Uterus (tissue), 4 donors: ENCODE data around the gene SCTR. TPM values are rescaled to one million over a fixed set of nuclear protein-coding genes. Genes with fewer than 3 reads are reported as not detected.

ENCODE experiments used
- DNase-seq, 2 donors: peaks; one replicate each; pipeline ENCODE4 v3.0.0-alpha.2; 2019 to 2020
- H3K27ac ChIP-seq, 2 donors: fragments of 200-600 bp; sonication (generic); 1 replicate in 1 of 2; 2 replicates in 1 of 2; pipeline ENCODE4 v1.5.1; 2016 to 2018
- H3K27me3 ChIP-seq, 2 donors: fragments of 200-600 bp; sonication (generic); one replicate each; pipeline ENCODE4 v1.5.1; 2018 to 2019; ENCODE audit warnings: control low read depth in 1 of 2
- H3K36me3 ChIP-seq, 2 donors: fragments of 200-600 bp; sonication (generic); one replicate each; pipeline ENCODE4 v1.5.1; 2019; ENCODE audit warnings: control low read depth in 1 of 2
- H3K4me1 ChIP-seq, 2 donors: fragments of 200-600 bp; sonication (generic); one replicate each; pipeline ENCODE4 v1.5.1; 2018 to 2019; ENCODE audit warnings: control low read depth in 1 of 2
- H3K4me3 ChIP-seq, 2 donors: fragments of 200-600 bp; sonication (generic); 1 replicate in 1 of 2; 2 replicates in 1 of 2; pipeline ENCODE4 v1.5.1; 2018 to 2019; ENCODE audit warnings: mild to moderate bottlenecking in 1 of 2
- H3K9me3 ChIP-seq, 2 donors: fragments of 200-600 bp; sonication (generic); one replicate each; pipeline ENCODE4 v1.5.1; 2019; ENCODE audit warnings: control low read depth in 1 of 2
- POLR2A ChIP-seq, 2 donors: fragments of 450-650 bp; IDR thresholded peaks; one replicate each; pipeline ENCODE4 v1.6.1; 2016; ENCODE audit warnings: antibody characterized with exemption in 2 of 2, mild to moderate bottlenecking in 1 of 2, moderate library complexity in 1 of 2
- intact Hi-C: fragments of 100-400 bp; cut with DNase I; formaldehyde crosslinking; loops from one replicate; pipeline ENCODE4 v1.15.1; 2023; ENCODE audit warnings: low total_unique reads
- total RNA-seq, 4 donors: library from RNA; depleted of rRNA in 3 of 4; stranded (reverse); fragments of >200 nt in 3 of 4; gene quantifications; one replicate each; pipeline versions ENCODE4 v1.1.0 to v1.2.4, GENCODE V29; 2014 to 2023
- TF ChIP-seq, protein P1 (sequence below), 4 experiments: fragments of 200-600 bp in 2 of 4; fragments of 450-650 bp in 2 of 4; sonication (generic) in 2 of 4; IDR thresholded peaks; one replicate each; pipeline ENCODE4 v1.5.1; 2016 to 2019; ENCODE audit warnings: antibody characterized with exemption in 4 of 4, mild to moderate bottlenecking in 2 of 4, moderate library complexity in 1 of 4
- donor health status: DM: yes; HTN: yes; CAD: no.

The SCTR gene
- total RNA-seq, 4 donors from 2014 or later = not detected

- Histone ChIP-seq H3K27me3 (no peaks in the 10 kb centered on the region), H3K36me3 (no peaks in the 10 kb centered on the region), H3K27ac (no peak overlapping the region), H3K4me3 (no peak overlapping the region), H3K9me3 (no peaks in the 10 kb centered on the region), H3K4me1 (no peaks in the 10 kb centered on the region)
- no peak for DNase-seq
- intact Hi-C loops = no loop called here
- TF ChIP-seq, protein P1, sequence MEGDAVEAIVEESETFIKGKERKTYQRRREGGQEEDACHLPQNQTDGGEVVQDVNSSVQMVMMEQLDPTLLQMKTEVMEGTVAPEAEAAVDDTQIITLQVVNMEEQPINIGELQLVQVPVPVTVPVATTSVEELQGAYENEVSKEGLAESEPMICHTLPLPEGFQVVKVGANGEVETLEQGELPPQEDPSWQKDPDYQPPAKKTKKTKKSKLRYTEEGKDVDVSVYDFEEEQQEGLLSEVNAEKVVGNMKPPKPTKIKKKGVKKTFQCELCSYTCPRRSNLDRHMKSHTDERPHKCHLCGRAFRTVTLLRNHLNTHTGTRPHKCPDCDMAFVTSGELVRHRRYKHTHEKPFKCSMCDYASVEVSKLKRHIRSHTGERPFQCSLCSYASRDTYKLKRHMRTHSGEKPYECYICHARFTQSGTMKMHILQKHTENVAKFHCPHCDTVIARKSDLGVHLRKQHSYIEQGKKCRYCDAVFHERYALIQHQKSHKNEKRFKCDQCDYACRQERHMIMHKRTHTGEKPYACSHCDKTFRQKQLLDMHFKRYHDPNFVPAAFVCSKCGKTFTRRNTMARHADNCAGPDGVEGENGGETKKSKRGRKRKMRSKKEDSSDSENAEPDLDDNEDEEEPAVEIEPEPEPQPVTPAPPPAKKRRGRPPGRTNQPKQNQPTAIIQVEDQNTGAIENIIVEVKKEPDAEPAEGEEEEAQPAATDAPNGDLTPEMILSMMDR (IDR thresholded peaks at IDR 0.05) = no peak
- no peak for TF ChIP-seq POLR2A (IDR thresholded peaks at IDR 0.05)
These were observed 70.2 kb downstream of the SCTR start for GRCh38 chr2:119453972-119454593.

DNA sequence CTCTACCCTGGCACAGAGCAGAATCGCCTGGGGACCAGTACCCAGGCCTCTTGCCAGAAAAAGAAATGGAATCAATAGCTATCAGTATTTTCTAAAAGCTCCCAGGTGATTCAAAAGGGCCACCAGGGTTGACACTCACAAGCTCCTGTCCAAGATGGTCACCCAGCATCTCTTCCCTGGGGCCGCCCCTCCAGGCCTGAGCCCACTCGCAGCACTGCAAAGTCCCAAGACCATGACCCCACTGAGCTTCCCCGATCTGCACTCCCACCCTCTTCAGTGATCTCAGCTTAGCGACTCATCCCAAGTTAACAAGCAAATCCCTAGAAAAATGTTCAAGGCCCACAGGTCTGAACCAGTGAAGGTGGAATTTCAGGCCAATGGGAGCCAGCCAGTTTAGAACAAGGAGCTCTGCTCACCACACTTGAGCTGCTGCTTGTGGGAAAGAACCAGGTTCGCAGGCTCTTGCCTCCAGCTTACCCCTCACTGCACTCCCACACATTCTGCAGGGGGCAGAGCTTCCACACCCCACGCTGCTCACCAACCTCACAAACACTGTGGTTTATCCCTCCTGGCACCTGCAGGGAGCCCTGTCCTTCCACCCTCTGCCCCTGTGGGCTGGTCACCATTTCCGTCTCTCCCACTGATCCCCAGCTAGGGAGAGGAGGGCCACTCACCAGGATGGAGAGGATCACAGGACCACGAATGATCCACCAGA lies 72.8 kb downstream of the SCTR start:
- TF ChIP-seq, protein P1 (IDR thresholded peaks at IDR 0.05) = no peak
- no peak for TF ChIP-seq POLR2A (IDR thresholded peaks at IDR 0.05)
- H3K9me3 ChIP-seq = no peaks in the 10 kb centered on the region
- no peaks in the 10 kb centered on the region for H3K36me3 ChIP-seq
- no peak overlapping the region for H3K4me3 ChIP-seq
- H3K27me3 ChIP-seq = no peaks in the 10 kb centered on the region
- DNase-seq = no peak
- intact Hi-C loops = no loop called here
- no peaks in the 10 kb centered on the region for H3K4me1 ChIP-seq
- no peak overlapping the region for H3K27ac ChIP-seq

- DNase-seq = no peak
- Histone ChIP-seq H3K27me3 (no peaks in the 10 kb centered on the region), H3K36me3 (no peaks in the 10 kb centered on the region), H3K4me3 (no peak overlapping the region), H3K4me1 (no peaks in the 10 kb centered on the region), H3K27ac (no peak overlapping the region), H3K9me3 (no peaks in the 10 kb centered on the region)
- TF ChIP-seq, protein P1 (IDR thresholded peaks at IDR 0.05) = no peak
- TF ChIP-seq POLR2A (IDR thresholded peaks at IDR 0.05) = no peak
- intact Hi-C loops = no loop called here
These were observed 74.8 kb downstream of the SCTR start for GRCh38 chr2:119449521-119449920.

DNA sequence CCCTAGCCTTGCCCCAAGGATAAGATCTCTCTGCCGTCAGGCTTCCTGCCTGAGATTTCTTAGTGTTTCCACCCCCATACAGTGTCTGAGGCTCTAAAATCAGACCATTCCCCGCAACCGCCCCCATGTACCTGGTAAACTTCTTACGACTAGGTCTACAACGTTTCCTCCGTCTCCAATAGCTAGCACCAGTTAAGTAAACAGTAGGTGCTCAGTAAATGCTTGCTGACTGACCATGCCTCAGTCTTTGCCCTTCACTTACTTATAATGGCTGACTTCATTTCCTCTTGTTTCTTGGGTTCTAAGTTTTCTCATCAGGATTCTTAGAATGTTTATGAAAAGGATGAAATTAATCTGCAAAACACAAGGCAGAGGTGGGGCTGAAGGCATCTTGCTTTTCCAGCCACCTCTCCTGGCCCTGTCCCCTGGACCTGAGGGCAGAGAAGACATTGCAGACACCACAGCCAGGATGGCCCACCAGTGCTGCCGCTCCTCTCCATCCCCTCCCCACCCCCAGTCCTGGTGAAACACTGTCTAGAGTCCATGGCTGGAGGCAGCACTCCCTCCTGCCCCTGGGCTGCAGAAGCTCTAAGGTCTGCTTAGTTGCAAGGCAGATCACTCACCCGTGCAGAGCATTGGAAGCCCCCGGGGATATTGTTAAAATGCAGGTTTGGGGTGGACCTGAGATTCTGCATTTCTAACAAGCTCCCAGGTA lies 75.7 kb downstream of the SCTR start:
- TF ChIP-seq, protein P1 (IDR thresholded peaks at IDR 0.05) = no peak
- no peak for TF ChIP-seq POLR2A (IDR thresholded peaks at IDR 0.05)
- no peaks in the 10 kb centered on the region for H3K4me1 ChIP-seq

DNA sequence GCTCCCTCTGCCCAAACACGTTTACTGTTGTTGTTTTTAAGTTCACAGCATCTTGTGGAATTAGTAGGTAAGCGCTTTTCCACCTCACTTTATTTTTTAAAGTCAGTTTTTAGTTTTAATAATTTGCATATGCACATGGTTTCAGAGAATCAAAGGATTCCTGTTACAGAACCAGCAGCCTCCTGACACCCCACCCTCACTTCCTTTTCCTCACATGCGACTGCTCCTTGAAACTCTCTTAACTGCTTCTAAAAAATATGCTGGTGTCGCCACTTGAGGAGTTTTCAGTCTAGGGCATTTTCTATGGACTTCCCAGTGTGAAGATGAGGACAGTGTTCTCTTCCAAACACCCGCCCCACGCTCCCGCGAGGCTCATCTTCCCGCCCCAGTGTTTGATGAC lies 78.2 kb downstream of the SCTR start:
- Histone ChIP-seq H3K36me3 (no peaks in the 10 kb centered on the region), H3K27me3 (no peaks in the 10 kb centered on the region), H3K9me3 (no peaks in the 10 kb centered on the region), H3K27ac (no peak overlapping the region), H3K4me1 (no peaks in the 10 kb centered on the region), H3K4me3 (no peak overlapping the region)
- DNase-seq = no peak
- intact Hi-C loops = no loop called here
- TF ChIP-seq, protein P1 (IDR thresholded peaks at IDR 0.05) = no peak
- no peak for TF ChIP-seq POLR2A (IDR thresholded peaks at IDR 0.05)

More for the DNA sequence above, 75.7 kb downstream of the SCTR start:
- H3K36me3 ChIP-seq = no peaks in the 10 kb centered on the region
- intact Hi-C loops = no loop called here
- no peaks in the 10 kb centered on the region for H3K9me3 ChIP-seq
- DNase-seq = no peak
- H3K27ac ChIP-seq = no peak overlapping the region
- H3K27me3 ChIP-seq = no peaks in the 10 kb centered on the region
- H3K4me3 ChIP-seq = no peak overlapping the region
